Measurements from ENCODE around the gene TCOF1. TPM values are rescaled to one million over a fixed set of nuclear protein-coding genes. Genes with fewer than 3 reads are reported as not detected.

Gene TCOF1
- total RNA-seq, 2 donors from 2014 or later: 17.5 to 18.1 TPM

GRCh38 chr5:150355791-150356190 is 1.7 kb upstream of the TCOF1 start:
- H3K4me3 ChIP-seq: no peak overlapping the region
- no peak for TF ChIP-seq CTCF (IDR thresholded peaks at IDR 0.05)
- H3K27ac ChIP-seq: no peak overlapping the region
- H3K9me3 ChIP-seq: no peaks in the 10 kb centered on the region
- DNase-seq (ENCODE audit: low spot score): no peak
- peaks cover 0 to 22% of the 10 kb centered on the region in 2 donors for H3K4me1 ChIP-seq
- no peaks in the 10 kb centered on the region for H3K36me3 ChIP-seq
- H3K27me3 ChIP-seq: no peaks in the 10 kb centered on the region

GRCh38 chr5:150356575-150357294 is 762 bp upstream of the TCOF1 start:
- Histone ChIP-seq H3K27ac (no peak overlapping the region), H3K4me1 (peaks cover 0 to 21% of the 10 kb centered on the region in 2 donors), H3K9me3 (no peaks in the 10 kb centered on the region), H3K27me3 (no peaks in the 10 kb centered on the region), H3K4me3 (peak overlapping the region; percentile 86 to 99), H3K36me3 (peaks cover 9% of the 10 kb centered on the region)
- no peak for DNase-seq (ENCODE audit: low spot score)
- no peak for TF ChIP-seq CTCF (IDR thresholded peaks at IDR 0.05)

GRCh38 chr5:150358261-150359095 is 981 bp downstream of the TCOF1 start:
- no peak overlapping the region for H3K27ac ChIP-seq
- no peak for DNase-seq (ENCODE audit: low spot score)
- TF ChIP-seq CTCF (IDR thresholded peaks at IDR 0.05): no peak
- no peaks in the 10 kb centered on the region for H3K9me3 ChIP-seq
- peaks cover 21% of the 10 kb centered on the region for H3K36me3 ChIP-seq
- H3K4me3 ChIP-seq: peak overlapping the region; percentile 86 to 99
- no peaks in the 10 kb centered on the region for H3K27me3 ChIP-seq
- peaks cover 0 to 21% of the 10 kb centered on the region in 2 donors for H3K4me1 ChIP-seq

GRCh38 chr5:150361301-150361700 is 3.8 kb downstream of the TCOF1 start:
- peaks cover 49% of the 10 kb centered on the region for H3K36me3 ChIP-seq

GRCh38 chr5:150363185-150363584 is 5.7 kb downstream of the TCOF1 start:
- TF ChIP-seq CTCF (IDR thresholded peaks at IDR 0.05): no peak
- H3K27me3 ChIP-seq: no peaks in the 10 kb centered on the region
- no peak overlapping the region for H3K4me3 ChIP-seq
- no peak for DNase-seq (ENCODE audit: low spot score)
- H3K36me3 ChIP-seq: peaks cover 61% of the 10 kb centered on the region
- no peak overlapping the region for H3K27ac ChIP-seq
- H3K4me1 ChIP-seq: peaks cover 0 to 11% of the 10 kb centered on the region in 2 donors
- no peaks in the 10 kb centered on the region for H3K9me3 ChIP-seq

More at GRCh38 chr5:150361301-150361700, 3.8 kb downstream of the TCOF1 start:
- no peaks in the 10 kb centered on the region for H3K27me3 ChIP-seq
- no peak overlapping the region for H3K4me3 ChIP-seq
- H3K27ac ChIP-seq: no peak overlapping the region
- no peaks in the 10 kb centered on the region for H3K9me3 ChIP-seq
- no peak for TF ChIP-seq CTCF (IDR thresholded peaks at IDR 0.05)
- DNase-seq (ENCODE audit: low spot score): no peak
- H3K4me1 ChIP-seq: peaks cover 0 to 21% of the 10 kb centered on the region in 2 donors

All from right atrium auricular region (tissue), 2 donors.